ENCODE data around the gene CISD1. TPM values are rescaled to one million over a fixed set of nuclear protein-coding genes. Genes with fewer than 3 reads are reported as not detected.

The CISD1 gene
- total and polyA plus RNA-seq, 9 of the 15 experiments (the other 6 are each of a cell fraction or from before 2014, with no cell fraction given) = 35.8 to 342 (median 118) TPM

DNA sequence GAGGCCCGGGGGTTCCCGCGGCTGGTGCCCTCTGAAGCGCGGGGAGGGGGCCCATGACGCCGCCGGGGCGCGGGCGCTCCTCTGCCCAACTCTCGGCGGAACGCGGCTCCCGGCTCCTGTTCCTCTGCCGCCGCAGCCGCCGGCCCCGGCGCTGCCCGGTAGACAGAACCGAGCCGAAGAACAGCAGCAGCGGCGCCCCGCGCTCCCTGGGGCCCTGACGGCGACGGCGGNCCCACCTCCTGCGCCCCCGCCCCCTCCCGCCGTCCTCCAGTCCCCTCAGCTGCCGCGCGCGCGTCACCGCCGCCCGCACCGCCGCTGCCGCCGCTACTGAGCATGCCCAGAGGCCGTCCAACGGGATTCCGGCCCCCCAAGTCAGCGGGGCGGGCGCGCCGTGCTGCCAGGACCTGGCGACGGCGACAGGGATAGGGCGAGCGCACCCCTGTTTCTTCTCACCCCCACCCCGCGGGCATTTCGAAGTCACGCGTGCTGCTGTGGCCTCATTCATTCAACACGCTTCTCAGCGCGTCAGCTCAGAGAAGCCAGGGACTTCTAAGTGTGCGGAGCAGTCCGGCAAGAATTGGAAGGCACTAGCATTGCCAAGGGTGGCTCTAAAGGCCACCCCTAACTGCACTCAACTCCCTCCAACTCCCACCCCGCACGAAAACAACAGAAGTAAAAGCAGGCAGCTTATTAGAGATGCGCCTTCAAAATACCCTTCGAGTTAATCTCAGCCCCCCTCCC, 1.1 kb upstream of the CISD1 start, which contains the start of gene IPMK (continued):
- no peak for TF ChIP-seq STAT6 (CRISPR knock-in tag; IDR thresholded peaks at IDR 0.05)
- TF ChIP-seq OTX1 (CRISPR knock-in tag; IDR thresholded peaks at IDR 0.05) = peak; percentile 33; the same call in 1 of the 2 replicates
- 0 out of 2 replicates have a peak, but pooled peaks have one; percentile 26 for TF ChIP-seq SMARCA4 (IDR thresholded peaks at IDR 0.05)
- no peak for TF ChIP-seq KLF13 (tag; IDR thresholded peaks at IDR 0.05; ENCODE audit: borderline replicate concordance, low read depth)
- TF ChIP-seq, protein P1, sequence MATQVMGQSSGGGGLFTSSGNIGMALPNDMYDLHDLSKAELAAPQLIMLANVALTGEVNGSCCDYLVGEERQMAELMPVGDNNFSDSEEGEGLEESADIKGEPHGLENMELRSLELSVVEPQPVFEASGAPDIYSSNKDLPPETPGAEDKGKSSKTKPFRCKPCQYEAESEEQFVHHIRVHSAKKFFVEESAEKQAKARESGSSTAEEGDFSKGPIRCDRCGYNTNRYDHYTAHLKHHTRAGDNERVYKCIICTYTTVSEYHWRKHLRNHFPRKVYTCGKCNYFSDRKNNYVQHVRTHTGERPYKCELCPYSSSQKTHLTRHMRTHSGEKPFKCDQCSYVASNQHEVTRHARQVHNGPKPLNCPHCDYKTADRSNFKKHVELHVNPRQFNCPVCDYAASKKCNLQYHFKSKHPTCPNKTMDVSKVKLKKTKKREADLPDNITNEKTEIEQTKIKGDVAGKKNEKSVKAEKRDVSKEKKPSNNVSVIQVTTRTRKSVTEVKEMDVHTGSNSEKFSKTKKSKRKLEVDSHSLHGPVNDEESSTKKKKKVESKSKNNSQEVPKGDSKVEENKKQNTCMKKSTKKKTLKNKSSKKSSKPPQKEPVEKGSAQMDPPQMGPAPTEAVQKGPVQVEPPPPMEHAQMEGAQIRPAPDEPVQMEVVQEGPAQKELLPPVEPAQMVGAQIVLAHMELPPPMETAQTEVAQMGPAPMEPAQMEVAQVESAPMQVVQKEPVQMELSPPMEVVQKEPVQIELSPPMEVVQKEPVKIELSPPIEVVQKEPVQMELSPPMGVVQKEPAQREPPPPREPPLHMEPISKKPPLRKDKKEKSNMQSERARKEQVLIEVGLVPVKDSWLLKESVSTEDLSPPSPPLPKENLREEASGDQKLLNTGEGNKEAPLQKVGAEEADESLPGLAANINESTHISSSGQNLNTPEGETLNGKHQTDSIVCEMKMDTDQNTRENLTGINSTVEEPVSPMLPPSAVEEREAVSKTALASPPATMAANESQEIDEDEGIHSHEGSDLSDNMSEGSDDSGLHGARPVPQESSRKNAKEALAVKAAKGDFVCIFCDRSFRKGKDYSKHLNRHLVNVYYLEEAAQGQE (IDR thresholded peaks at IDR 0.05; ENCODE audit: borderline replicate concordance) = 0 out of 2 replicates have a peak, but pooled peaks have one; percentile 2
- TF ChIP-seq, protein P1 (CRISPR knock-in tag; IDR thresholded peaks at IDR 0.05; ENCODE audit: low read depth) = peak; percentile 28; the same call in 1 of the 2 replicates
- TF ChIP-seq CREB1 (IDR thresholded peaks at IDR 0.05) = peak; percentile 63
- peak; percentile 81 for TF ChIP-seq CREB1 (CRISPR knock-in tag; IDR thresholded peaks at IDR 0.05)
- TF ChIP-seq RHOXF2B (CRISPR knock-in tag; conservative IDR thresholded peaks at IDR 0.05) = no peak
- TF ChIP-seq BACH1 (tag; IDR thresholded peaks at IDR 0.05) = no peak
- peak; percentile 7; the same call in 1 of the 2 replicates for TF ChIP-seq EP400 (IDR thresholded peaks at IDR 0.05)
- no peak for TF ChIP-seq ATF4 (CRISPR knock-in tag; IDR thresholded peaks at IDR 0.05)
- TF ChIP-seq HDGF (IDR thresholded peaks at IDR 0.05) = no peak
- TF ChIP-seq ZFP91 (CRISPR knock-in tag; IDR thresholded peaks at IDR 0.05) = no peak
